Right renal pelvis (tissue), 4 donors: ENCODE results near the gene ZNF652. TPM values are rescaled to one million over a fixed set of nuclear protein-coding genes. Genes with fewer than 3 reads are reported as not detected.
"Not testable (repeated sequence)": the region's sequence is repeated elsewhere in the genome, so short reads cannot be mapped to it uniquely, and the experiment has no call there.

Experiments used
- DNase-seq, 4 donors: peaks; one replicate each; pipeline ENCODE4 v3.0.0-alpha.2; 2013; ENCODE audit warnings: low read depth in 4 of 4, low spot score in 3 of 4, missing footprints in 1 of 4
- polyA plus RNA-seq, 4 donors: library from polyadenylated mRNA; unstranded; fragments of 120-200 nt; gene quantifications; one replicate each; pipeline ENCODE4 v1.2.1, GENCODE V29; 2013; ENCODE audit not compliant: insufficient read length in 4 of 4

Gene ZNF652
- 10 to 100 TPM; 23.0 to 35.4 (median 28.1) TPM for polyA plus RNA-seq

DNA sequence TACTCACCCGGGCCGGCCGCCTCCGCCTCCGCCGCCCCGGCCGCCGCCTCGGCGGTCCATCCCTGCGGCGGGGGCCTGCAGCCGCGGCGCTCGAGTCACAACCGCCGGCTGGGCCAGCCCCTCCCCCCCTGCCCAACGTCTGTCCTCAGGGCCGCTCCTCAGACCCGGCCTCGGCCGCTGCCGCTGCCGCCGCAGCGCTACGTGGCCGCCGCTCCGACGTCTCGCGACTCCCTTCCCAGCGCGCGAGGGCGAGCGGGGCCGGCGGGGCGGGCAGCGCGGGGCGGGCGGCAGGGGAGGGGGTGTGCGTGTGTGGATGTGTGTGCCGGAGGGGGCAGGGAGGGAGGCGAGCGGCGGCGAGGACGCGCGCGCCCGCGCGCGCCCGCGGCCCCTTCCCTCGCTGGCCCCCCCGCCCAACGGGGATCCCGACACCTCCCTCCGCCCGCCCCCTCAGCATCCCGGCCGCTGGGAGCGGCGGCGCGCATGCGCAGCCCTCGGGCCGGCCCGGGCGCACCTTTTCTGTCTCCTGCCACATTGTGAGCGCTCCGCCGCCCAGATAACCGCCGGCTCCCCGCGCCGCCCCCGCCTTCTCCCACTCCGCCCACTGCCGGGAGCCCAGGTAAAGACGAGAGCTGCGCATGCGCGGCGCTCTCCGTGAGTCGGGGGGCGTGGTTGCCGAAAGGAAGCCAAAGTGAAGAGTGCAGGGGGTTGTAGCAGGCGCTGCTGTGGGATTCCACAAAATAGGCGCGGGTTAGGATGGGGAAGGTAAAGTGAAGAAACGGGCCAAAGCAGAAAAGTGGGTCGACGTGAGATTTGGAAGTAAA is at the start of gene ZNF652:
Gene ZNF652, minus strand, starts transcription at position 349 of the 821 bp plus-strand sequence. CDS start 44,525 bp downstream, outside the sequence.
- peak; percentile 84 to 89 (median 87) for DNase-seq

DNA sequence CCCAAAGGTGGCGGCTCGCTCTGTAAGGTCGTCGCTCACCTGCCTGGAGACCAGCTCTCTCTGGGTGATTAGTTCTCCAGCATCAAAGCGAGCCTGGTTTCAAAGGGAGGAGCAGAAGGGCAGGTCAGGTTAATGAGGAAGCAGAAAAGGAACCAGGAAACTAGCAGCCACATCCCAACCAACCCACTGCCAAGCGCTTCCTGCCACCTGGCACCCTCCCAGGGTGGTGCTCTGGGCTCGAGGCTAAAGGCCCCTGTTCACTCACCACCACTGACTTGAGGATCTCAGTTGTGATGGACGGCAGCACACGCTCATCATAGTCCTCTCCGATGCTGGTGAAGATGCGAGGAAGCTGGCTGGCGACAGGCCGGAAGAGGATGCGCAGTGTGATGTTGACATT is 47.0 kb upstream of the ZNF652 start:
- no peak for DNase-seq

DNA sequence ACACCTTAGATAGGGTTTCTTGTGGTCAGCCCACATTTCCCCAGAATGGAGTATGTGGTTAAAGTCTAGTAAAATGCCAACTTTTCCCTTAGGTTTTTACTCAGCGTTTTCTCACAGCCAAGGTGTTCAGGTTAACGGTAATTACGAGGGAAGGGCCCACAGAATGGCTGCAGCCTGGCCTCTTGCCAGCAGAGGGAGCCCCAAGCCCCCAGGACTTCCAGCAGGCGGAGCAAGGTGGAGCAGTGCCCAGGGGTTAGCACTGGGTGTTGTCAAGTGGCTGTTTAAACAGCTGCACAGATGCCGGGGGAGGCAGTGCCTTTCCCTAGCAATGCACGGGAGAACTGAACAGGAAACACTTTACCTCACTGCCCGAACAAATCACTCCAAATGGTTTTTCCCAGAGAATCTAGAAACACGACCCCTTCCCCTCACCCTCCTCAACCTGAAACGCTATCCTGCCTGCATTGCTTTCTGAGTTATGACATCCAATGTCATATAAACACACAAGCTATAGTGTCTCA is 46.0 kb upstream of the ZNF652 start:
- peak; percentile 57 to 61 (median 58) for DNase-seq

DNA sequence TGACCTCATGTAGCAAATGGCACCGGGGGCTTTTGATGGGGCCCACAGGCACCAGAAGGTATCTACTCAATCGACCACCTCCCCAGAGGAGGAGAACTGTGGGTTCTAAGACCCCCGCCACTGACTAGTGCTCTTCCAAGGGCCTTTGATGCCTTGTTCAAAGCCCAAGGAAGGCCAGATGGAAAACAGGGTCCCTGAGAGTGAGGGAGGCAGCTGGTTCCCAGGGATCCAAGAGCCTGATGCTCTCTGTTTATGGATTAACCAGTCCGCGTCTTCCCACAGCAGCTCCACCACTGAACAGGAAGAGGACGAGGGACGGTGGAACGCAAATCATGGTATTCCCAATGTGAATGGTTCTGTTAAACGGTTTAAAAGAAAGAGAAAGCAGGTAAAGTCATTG is 45.0 kb upstream of the ZNF652 start:
- DNase-seq, result no peak

DNA sequence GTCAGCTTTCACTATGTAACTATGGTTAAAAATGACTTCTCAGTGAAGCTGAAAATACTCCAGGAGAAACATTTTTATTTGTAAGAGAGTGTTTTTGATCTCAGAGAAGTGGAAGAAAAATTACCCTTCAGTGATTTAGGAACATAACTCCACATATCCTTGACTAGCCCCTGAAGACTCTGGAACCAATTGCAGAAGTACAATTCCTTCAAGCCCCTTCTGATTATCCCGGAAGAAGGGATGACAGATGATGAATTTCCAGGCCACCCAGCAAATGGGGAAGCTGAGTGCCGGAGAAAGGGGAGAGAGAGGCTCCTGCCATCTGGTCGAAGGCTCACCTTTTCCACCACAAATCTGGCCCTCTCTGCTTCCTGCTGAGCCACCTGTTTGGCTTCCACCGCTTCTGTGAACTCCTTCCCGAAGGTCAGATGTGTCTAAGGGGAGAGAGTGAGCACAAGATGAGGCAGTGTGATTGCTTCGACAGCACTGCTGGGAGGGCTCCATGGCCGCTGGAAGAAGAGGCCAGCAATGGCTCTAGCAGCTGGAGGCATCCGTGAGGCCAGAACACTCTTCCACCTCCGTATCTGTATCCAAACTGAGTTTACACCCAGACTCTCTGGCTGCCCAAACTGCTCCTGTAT is 44.5 kb upstream of the ZNF652 start:
- DNase-seq, result no peak

DNA sequence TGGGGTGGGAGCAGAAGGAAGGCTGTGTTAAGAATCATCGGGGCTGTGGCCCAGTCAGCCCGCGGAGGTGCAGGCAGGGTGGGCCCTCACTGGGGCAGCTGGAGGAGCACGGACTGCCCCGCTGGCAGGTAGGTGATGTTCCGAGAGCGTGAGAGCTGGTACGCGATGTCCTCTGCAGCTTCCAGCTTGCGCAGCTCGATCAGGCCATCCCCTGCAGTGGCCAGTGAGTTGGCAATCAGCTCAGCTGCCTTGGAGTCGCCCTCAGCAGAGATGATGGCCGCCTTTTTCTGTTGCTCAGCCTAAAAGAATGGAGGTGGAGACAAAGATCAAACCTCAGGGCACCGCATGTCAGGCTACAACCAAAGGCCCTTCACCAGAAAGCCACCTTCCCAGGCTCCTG is 42.9 kb upstream of the ZNF652 start:
- DNase-seq, result no peak

GRCh38 chr17:49404361-49404760 is 42.3 kb upstream of the ZNF652 start:
- no peak for DNase-seq

- no peak for DNase-seq
These were observed 41.7 kb upstream of the ZNF652 start for GRCh38 chr17:49403514-49404289.

DNA sequence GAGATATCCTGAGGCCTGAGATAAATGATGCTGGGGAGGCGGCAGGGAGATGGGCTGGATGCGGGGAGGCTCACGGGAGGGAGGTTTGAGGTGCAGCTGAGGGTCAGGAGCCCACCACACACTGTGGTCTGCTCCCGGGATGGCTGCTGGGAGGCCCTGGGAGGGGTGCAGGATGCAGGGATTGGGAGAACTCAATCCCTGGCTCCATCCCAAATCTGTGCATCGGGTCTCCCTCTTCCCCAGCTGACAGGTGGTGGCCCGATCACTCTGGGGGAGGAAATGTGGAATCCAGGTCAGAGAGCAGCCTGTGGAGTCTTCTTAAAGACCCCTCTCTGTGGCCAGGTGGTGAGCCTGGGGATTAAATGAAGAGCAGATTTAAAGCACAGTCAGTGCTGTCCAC is 40.7 kb upstream of the ZNF652 start:
- DNase-seq, result no peak

- DNase-seq, result no peak
These were observed 40.0 kb upstream of the ZNF652 start for GRCh38 chr17:49401971-49402611.

DNA sequence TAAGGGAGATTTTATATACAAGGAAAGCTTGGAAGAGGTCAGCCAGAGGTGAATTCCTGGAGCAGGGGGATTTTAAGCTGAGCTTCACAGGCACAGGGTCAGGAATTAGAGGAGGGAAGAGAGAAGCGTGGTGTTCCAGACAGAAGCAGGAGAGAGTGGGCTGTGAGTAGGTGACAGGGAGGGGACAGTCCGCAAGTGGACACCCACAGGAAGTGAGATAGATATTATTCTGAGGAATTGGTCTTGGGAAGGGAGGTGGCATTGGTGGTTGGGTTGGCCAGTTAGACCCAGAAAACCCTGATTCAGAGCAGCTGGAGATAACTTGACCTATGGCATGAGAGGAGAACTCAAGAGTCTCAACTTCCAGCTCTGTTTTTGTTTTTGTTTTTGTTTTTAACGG is 37.9 kb upstream of the ZNF652 start:
- DNase-seq, result no peak

DNA sequence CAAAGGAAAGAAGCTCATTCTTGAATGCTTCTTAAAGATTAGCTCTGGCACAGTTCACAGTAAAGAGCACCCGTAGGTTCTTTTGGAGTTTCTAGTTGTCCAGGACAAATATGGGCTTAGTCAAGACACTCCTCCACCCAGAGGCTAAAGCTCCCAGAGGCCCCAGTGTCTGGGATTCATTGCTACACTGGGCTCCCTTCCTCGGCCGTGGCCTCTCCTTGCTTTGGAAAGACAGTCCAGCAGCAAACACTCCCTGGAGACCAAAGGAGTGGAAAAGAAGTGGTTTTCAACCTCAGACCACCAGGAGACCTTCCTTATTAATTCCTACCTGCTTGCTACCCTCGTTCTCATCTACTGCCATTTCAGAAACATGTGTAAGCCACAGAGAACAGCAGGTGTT is 35.5 kb upstream of the ZNF652 start:
- DNase-seq, result no peak

GRCh38 chr17:49393491-49394255 is 31.6 kb upstream of the ZNF652 start:
- no peak for DNase-seq

DNA sequence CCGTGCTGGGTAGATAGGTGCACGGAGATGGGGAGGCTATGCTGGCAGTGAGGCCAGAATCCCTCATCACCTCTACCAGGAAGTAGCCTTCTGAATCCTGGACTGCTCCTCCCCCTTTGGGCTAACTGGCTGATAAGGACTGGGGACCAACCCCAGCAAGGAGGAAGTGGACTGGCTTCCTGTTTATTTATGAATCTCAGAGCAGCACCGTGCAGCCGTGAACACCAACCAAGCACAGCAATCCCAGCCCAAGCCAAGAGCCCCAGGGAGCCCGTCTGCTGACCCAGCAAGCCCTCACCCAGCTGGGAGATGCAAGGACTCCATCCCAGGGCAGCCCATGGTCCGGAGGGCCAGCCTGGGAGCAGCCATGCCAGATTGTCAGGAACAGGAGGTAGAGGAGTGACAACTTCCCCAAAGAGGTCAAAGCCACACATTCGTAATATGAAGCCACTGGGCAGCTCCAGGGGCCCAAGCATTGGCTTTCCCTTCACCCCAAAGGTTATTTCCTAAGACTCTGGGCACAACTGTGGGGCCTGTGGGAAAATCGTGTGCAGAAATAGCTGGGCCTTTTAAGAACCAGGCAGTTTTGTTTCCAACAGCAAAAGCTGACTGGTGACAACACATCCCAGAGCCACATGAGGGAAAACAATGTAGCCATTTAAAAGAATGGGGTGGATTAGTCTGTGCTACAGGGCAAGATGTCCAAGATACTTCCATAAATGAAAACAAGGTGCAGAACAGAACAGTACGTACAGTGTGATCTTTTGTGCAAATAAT is 28.7 kb upstream of the ZNF652 start:
- no peak for DNase-seq

DNA sequence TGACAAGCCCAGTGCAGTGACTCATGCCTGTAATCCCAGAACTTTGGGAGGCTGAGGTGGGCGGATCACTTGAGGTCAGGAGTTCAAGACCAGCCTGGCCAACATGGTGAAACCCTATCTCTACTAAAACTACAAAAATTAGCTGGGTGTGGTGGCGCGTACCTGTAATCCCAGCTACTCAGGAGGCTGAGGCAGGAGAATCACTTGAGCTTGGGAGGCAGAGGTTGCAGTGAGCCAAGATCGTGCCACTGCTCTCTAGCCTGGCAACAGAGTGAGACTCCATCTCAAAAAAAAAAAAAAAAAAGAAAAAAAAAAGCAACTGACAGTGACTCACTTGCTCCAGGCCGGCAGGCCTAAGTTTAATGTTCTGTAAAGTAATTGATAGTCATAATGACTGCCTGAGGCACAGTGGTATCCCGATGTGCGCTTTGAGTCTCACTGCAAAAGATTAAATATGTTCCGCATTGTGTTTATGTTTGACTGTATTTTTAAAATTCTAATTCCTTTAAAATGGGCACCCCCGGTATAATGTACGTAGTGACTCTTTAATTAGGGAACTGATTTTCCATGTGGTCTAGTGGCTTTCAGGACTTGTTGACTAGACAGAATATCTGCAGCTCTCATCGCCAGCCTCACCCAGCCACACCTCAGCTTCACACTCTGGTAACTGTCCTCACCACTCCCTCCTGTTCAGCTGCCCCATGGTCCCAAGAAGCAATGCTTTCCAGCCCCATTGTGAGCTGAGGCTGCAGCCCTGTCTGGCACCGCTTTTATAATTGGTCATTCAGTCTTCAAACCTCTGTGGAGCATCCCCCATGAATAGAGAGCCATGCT is 27.7 kb upstream of the ZNF652 start:
- DNase-seq, result not testable (repeated sequence)

DNA sequence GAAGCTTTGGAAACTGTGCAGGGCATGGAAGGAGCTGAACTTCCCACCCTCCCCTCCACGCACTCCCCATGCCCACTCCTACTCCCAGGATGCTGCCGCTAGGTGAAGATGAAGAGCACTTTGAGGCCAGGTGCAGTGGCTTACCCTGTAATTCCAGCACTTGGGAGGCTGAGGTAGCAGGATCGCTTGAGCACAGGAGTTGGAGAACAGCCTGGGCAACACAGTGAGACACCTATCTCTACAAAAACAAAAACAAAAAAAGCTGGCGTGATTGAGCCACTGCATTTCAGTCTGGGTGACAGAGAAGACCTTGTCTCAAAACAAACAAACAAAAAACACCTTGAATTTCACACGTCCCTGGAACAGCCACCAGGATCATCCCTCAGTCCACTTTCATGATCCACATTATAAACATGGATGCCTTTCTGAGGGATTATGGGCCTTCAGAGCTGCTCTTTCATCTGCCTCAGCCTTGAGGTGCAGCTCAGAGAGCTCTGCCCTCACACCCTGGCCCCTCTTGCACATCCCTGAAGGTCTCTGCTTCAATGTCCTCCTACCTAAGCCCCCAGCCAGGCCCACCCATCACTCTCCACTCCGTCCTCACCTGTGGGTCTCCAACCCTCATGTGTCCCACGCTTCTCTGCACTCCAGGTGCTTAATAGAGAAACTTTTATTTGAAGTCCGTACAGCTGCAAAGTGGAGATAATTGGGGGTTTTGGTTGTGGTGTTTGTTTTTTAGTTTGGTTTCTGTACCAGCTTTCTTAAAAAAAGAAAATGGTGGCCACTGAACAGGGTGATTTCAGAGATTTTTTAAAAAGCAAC is 26.9 kb upstream of the ZNF652 start:
- DNase-seq, result no peak

GRCh38 chr17:49388290-49388640 is 26.2 kb upstream of the ZNF652 start:
- DNase-seq, result no peak
